ENCODE results near the gene TENT5C.

The TENT5C gene

DNA sequence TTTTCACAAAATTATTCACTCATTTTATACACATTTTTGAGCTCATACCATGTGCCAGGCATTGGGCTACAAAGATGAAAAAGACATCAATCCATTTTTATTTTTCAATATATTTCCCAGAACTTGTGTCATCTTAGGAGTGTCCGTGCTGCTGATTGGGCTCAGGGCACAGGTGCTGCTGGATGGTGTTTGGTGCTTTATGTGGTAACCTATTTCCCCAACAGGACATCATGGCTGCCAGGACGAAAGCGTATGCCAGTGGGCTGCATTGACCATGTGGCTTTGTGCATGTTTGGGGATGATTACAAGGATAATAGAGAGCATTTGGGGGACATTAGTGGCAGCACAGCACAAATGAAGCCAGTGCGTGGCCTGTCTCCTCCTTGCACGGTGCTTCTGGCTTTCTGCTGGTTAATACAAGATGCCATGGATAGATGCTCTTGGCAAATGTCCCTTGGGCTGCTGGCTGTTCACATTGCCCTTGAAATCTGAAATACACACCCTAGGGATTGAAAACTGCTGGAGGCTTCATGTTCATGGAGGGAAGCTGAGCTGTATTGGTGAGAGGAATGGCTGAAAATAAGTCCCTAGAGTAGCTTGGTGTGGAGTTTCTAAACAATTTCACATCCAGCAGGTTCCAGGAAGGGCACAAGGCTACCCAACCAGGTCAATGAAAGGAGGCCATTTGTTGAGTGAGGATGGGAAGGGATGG, 52.3 kb downstream of the TENT5C start:
- no peak for DNase-seq (ENCODE audit: low spot score)

DNA sequence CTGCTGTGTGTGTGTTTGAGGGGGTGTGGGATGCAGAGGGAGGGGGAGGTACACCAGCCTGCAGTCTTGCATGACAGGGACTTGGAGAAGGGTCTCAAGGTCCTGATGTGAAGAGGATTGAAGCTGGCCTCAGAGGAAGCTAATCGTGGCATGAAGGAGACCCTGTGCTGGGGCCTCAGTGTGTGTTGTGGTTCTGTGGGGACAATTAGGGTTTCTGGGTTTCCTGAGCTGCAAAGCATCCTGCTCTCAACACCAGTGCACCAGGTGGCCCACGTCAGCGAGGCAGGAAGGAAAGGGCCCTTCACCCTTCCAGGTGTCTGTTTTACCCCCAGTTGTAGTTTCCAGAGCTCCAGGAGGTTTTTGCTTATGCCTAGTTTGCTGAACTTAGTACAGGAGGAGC, 52.8 kb downstream of the TENT5C start:
- DNase-seq (ENCODE audit: low spot score), result peak; percentile 77

DNA sequence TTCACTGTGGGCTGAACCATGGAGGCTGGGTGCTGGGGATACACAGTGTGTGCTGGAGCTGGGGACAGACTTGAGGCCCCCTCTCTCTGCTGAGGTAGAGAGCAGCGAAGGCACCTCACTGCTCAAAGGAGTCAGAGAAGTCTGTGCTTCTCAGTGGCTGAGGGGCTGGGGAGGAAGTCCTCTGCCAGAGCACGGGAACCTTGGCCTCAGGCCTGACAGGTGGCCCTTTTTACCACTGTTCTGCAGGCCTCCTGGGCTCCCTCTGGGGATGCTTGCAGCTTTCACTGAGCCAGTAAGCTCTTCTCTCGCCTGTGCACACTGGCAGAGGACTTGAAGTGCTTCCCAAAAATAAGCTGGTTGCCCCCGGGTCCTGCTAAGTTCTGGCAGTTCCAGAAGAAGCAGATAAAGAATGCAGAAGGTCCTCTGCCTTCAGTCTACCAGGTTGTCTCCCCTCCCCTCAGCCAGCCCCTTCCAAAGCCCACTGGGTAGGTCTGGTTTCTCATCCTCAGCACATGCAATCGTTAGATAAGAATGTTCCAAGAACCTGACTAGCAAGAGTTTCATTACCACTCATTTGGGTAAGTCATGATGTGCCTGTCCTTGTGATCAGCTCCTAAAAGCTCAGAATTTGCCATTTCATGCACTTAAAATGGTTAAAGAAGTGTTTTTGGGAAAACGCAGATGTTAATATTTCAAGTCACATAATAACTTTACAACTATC, 53.9 kb downstream of the TENT5C start:
- no peak for DNase-seq (ENCODE audit: low spot score)

DNA sequence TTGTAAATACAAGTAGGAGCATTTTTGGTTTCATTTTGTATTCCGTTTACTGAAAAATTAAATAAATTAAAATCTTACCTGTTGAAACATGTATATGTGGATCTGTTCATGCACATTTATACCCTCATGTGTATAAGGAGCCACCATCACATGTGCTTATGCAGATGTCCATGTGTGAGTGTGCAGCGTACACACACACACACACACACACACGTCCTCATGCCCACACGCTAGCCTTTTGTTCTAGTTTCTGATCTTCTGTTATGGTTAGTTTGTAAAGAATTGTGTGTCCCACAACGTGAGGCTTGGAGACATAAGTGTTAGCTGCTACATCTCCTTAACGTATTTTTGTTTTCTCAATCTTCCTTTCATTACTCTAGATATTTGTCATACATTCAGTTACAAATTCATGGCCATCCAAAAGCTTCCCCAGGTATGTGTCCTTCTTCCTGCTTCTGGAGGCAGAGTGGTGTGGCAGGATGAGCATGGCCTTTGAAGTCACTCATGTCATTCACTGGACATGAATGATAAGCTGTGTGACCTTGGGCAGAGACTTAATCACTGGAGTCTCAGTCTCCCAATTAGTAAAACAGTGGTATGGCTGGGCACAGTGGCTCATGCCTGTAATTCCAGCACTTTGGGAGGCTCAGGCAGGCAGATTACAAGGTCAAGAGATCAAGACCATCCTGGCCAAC, 54.6 kb downstream of the TENT5C start:
- DNase-seq (ENCODE audit: low spot score), result no peak

- peak; percentile 59 for DNase-seq (ENCODE audit: low spot score)
These were observed 55.2 kb downstream of the TENT5C start for GRCh38 chr1:117661027-117661426.

- no peak for DNase-seq (ENCODE audit: low spot score)
These were observed 56.8 kb downstream of the TENT5C start for GRCh38 chr1:117662667-117663066.

DNA sequence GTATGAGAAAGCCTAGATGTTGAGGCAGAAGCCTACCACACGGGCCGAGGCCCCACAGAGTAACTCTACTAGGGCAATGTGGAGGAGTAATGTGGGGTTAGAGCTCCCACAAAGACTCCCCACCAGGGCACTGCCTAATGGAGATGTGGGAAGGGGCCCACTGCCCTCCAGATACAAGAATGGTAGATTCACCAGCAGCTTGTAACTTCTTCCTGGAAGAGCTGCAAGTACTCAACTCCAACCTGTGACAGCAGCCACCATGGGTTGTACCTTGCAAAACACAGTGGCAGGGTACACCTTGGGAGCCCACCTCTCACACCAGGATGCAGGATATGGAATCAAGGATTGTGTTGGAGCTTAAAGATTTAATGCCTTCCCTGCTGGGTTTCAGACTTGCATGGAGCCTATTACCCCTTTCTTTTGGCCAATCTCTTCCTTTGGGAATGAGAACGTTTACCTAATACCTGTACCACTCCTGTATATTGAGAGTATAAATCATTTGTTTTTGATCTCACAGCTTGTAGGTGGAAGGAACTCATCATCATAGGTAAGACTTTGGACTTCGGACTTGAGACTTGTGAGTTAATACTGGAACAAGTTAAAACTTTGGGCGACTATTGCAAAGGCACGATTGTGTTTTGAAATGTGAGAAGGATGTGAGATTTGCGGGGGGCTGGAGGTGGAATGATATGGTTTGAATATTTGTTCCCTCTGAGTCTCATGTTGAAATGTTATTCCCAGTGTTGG, 57.5 kb downstream of the TENT5C start:
- DNase-seq (ENCODE audit: low spot score), result no peak

- peak; percentile 81 for DNase-seq (ENCODE audit: low spot score)
These were observed 58.5 kb downstream of the TENT5C start for GRCh38 chr1:117664314-117664713.

GRCh38 chr1:117665556-117666270, 59.9 kb downstream of the TENT5C start:
- no peak for DNase-seq (ENCODE audit: low spot score)

GRCh38 chr1:117669572-117669971, 63.7 kb downstream of the TENT5C start:
- no peak for DNase-seq (ENCODE audit: low spot score)

DNA sequence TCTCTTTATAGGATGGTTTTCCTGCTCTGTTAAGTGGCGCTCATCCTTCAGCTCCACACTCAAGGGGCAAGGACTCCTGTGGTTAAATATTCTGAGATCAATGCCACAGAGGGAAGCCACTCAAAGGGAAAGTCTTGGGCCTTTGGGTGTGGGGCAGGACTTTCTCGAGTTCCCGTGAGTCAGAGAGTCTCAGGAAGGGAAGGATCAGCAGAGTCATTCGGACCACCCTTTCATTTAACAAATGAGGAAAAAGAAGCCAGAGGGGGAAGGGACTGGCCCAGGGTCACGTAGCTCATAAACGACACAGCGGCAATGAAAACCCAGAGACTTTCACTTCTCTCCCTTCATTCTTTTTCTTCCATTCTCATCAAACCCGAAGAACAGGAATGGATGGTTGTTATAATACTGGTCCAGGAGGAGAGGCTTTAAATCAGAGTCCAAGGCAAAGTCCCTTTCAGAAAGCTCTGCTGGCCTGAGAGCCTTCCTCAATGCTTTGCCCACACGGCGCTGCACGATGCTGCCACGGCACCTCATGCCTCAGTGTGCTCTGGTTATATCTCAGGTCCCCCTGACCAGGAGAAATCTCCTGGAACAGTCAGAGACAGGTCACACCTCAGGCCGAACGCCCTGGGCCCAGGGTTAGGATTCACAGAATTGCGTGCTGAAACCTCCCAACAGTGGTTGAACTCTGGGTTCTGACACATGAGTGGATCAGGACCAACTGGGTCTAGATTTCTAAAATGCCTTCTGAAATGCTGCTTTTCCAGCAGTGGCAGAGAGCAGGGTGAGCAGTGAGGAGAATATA, 65.3 kb downstream of the TENT5C start:
- no peak for DNase-seq (ENCODE audit: low spot score)

- DNase-seq (ENCODE audit: low spot score), result no peak
These were observed 66.1 kb downstream of the TENT5C start for GRCh38 chr1:117671781-117672501.

DNA sequence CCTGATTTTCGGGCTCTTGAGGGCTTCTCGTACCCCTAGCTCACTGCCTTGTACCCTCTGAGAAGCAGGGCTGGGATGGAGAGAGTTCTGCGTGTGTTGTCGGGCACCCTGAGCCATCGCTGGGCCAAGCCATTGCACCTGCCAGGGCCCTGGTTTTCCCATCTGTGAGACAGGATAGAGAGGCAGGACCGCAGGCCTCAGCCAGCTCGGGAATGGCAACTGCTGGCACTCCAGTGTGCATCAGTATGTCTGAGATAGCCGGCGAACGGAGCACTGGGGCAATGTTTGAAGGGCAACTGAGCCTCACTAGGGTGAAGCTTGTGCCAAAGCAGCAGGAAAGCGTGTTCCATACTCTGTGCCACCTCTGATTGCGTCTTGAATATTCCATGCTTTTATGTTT, 66.9 kb downstream of the TENT5C start:
- no peak for DNase-seq (ENCODE audit: low spot score)

GRCh38 chr1:117673405-117673804, 67.6 kb downstream of the TENT5C start:
- no peak for DNase-seq (ENCODE audit: low spot score)

DNA sequence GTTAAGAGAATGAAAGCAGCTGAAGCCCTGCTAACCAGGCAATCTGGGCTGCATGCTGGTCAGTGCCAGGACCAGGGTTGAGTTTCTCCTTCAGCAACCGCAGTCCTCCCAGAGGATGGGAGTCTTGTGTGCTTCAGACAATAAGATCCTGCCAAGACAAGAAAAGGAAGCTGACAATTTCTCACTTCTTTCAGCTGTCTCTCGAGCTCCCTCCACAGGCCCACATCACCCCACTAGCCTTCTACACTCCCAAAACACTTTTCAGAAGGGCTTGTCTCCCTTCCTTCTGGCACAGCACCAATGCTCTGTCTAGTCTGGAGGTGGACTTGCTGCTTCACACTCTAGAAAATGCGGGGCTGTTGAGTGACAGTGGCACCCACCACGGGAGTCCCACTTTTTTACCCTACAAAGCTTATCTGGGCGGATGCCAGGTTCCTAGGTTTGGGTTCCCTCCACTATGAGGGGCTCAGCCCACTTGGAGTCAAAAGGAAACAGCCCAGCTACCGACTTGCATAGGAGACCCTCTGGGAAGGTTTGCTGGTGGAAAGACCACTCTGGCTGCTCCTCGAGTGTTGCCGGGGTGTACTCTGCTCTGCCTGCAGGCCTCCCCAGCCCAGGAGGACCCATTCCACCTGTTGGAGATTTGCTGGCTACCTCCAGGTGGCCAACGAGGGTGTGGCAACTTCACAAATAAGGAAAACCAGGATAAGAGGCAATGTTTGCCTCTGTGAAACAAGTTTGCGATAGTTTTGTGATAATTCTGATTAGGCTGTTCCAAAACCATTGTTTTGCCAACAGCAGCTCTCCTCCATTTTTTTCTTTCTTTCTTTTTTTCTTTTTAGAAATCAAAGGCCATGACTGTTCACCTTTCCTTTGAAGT, 68.9 kb downstream of the TENT5C start:
- DNase-seq (ENCODE audit: low spot score), result peak; percentile 57

DNA sequence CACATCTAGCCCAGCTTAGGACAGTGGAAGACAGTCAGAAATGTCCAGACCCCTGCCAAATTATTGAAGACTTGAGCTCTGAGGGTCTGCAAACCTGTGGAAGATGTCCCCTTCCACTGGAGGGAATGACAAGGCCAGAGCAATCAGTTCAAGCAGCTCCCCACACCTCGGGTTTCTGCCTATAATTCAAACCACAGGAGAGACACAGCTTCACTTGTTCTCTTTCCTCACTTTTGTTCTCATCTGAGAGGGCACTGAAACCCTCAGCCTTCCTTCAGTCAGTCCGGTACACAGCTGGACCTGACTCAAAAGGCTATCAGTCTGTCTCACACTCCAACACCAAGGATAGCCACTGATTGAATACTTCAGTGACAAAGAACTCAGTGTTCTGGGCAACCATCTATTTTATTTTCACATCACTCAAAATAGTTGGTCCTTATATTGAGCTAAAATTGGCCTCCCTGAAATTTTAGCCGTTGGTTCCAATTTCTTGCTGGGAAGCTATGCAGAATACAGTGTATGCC, 70.1 kb downstream of the TENT5C start:
- DNase-seq (ENCODE audit: low spot score), result no peak

DNA sequence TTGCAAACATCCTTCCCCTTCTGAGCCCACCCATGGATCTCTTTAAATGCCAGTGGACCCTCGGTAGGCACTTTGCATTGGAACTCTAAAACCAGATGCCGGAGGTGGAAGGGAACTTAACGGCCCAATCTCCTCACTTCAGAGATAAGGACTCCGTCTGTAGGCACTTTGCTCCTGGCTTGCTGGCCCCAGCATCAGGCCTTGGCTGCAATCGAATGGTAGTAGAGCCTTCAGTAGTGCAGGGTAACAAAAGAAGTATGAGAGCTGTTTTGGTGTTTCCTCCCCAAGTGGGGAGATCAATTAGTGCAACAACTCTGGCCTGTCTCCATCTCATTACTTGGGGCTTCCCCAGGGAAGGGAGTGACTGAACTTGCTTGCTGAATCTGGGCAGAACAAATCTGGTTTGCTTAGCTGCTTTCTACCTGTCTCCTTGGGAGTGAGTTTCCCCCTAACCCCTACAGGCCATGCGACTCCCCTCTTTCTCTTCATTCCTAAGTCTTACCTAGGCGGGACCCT, 70.8 kb downstream of the TENT5C start:
- DNase-seq (ENCODE audit: low spot score), result no peak

Measured in CD4-positive, alpha-beta T cell treated with Interleukin-6 at 100 ng/mL for 8 hours (primary cell).